WTC11 (cell line): ENCODE measurements around the gene FHIT. TPM values are rescaled to one million over a fixed set of nuclear protein-coding genes. Genes with fewer than 3 reads are reported as not detected.

Experiments
- ATAC-seq: fragments of 200-7000 bp; cut with Tn5 transposase; 2 replicates; pipeline ENCODE4 v1.10.0; 2021; ENCODE audit warnings: mild to moderate bottlenecking, moderate library complexity
- CTCF ChIA-PET: fragments of 300-600 bp; sonication (Branson Sonifier 250); formaldehyde crosslinking; loops from one replicate; lab custom pipeline; 2021; ENCODE audit warnings: antibody characterized with exemption; lab: Charles Lee
- POLR2A ChIA-PET: fragments of 350-600 bp; sonication (Branson Sonifier 250); formaldehyde crosslinking; loops from one replicate; lab custom pipeline; 2021; ENCODE audit warnings: antibody characterized with exemption; lab: Charles Lee
- DNase-seq: peaks from one replicate; pipeline ENCODE4 v3.0.0; 2021; ENCODE audit warnings: low spot score
- H3K27ac Mint-ChIP-seq: 2 replicates; pipeline ENCODE4 v1.8.0; 2021; ENCODE audit warnings: mixed read lengths
- H3K27me3 Mint-ChIP-seq: 2 replicates; pipeline ENCODE4 v1.8.0; 2021; ENCODE audit warnings: low read depth, mild to moderate bottlenecking, moderate library complexity, mixed read lengths
- H3K36me3 Mint-ChIP-seq: 2 replicates; pipeline ENCODE4 v1.8.0; 2021; ENCODE audit warnings: mixed read lengths
- H3K4me1 Mint-ChIP-seq: 2 replicates; pipeline ENCODE4 v1.8.0; 2022; ENCODE audit warnings: mixed read lengths
- H3K4me3 Mint-ChIP-seq: 2 replicates; pipeline ENCODE4 v1.8.0; 2021; ENCODE audit warnings: mild to moderate bottlenecking, moderate library complexity, mixed read lengths
- H3K9me3 Mint-ChIP-seq: 2 replicates; pipeline ENCODE4 v1.8.0; 2021; ENCODE audit warnings: mixed read lengths
- ATF1 ChIP-seq: sonication (generic); formaldehyde crosslinking; IDR thresholded peaks from 2 replicates; pipeline ENCODE4 v1.8.1; 2023; ENCODE audit warnings: mild to moderate bottlenecking, moderate library complexity, missing genetic modification reagents
- ATF2 ChIP-seq: sonication (generic); formaldehyde crosslinking; IDR thresholded peaks from 2 replicates; pipeline ENCODE4 v1.8.1; 2022; ENCODE audit warnings: low read depth, missing genetic modification reagents, borderline replicate concordance
- CREM ChIP-seq: sonication (generic); formaldehyde crosslinking; IDR thresholded peaks from 2 replicates; pipeline ENCODE4 v1.8.1; 2022; ENCODE audit warnings: mild to moderate bottlenecking, missing genetic modification reagents, moderate library complexity
- CTCF ChIP-seq: fragments of 200-600 bp; IDR thresholded peaks from 2 replicates; pipeline ENCODE4 v1.8.0; 2022; ENCODE audit warnings: antibody characterized with exemption
- ESRRA ChIP-seq: sonication (generic); formaldehyde crosslinking; IDR thresholded peaks from 2 replicates; pipeline ENCODE4 v1.8.1; 2022; ENCODE audit warnings: mild to moderate bottlenecking, missing genetic modification reagents, borderline replicate concordance
- FOXP1 ChIP-seq: sonication (generic); formaldehyde crosslinking; IDR thresholded peaks from 2 replicates; pipeline ENCODE4 v1.8.0; 2022; ENCODE audit warnings: missing genetic modification reagents, mild to moderate bottlenecking, moderate library complexity, borderline replicate concordance
- FOXP4 ChIP-seq: sonication (generic); formaldehyde crosslinking; IDR thresholded peaks from 2 replicates; pipeline ENCODE4 v1.8.0; 2022; ENCODE audit warnings: mild to moderate bottlenecking, missing genetic modification reagents
- GABPB1 ChIP-seq: sonication (generic); formaldehyde crosslinking; IDR thresholded peaks from 2 replicates; pipeline ENCODE4 v1.8.1; 2023; ENCODE audit warnings: mild to moderate bottlenecking, missing genetic modification reagents
- GRHL2 ChIP-seq: fragments of 250-450 bp; sonication (Bioruptor Pico); IDR thresholded peaks from 2 replicates; pipeline ENCODE4 v1.8.0; 2022; ENCODE audit warnings: mild to moderate bottlenecking, moderate library complexity; ENCODE audit not compliant: insufficient replicate concordance, severe bottlenecking
- HMGA2 ChIP-seq: fragments of 250-450 bp; sonication (Bioruptor Pico); IDR thresholded peaks from 2 replicates; pipeline ENCODE4 v1.4.0; 2021; ENCODE audit warnings: mild to moderate bottlenecking, moderate library complexity
- HMGXB4 ChIP-seq: sonication (generic); formaldehyde crosslinking; IDR thresholded peaks from 2 replicates; pipeline ENCODE4 v1.8.1; 2023; ENCODE audit warnings: mild to moderate bottlenecking, moderate library complexity, missing genetic modification reagents
- MLX ChIP-seq: sonication (generic); formaldehyde crosslinking; IDR thresholded peaks from 2 replicates; pipeline ENCODE4 v1.8.1; 2023; ENCODE audit warnings: mild to moderate bottlenecking, missing genetic modification reagents, moderate library complexity
- NFYB ChIP-seq: sonication (generic); formaldehyde crosslinking; conservative IDR thresholded peaks from 2 replicates; pipeline ENCODE4 v1.8.0; 2022; ENCODE audit warnings: low read depth, missing genetic modification reagents
- NR1H2 ChIP-seq: sonication (generic); formaldehyde crosslinking; IDR thresholded peaks from 2 replicates; pipeline ENCODE4 v1.9.0; 2021; ENCODE audit warnings: mild to moderate bottlenecking, moderate library complexity, missing genetic modification reagents
- NR2C2 ChIP-seq: sonication (generic); formaldehyde crosslinking; IDR thresholded peaks from 2 replicates; pipeline ENCODE4 v1.8.0; 2022; ENCODE audit warnings: mild to moderate bottlenecking, missing genetic modification reagents
- OVOL2 ChIP-seq: fragments of 250-450 bp; sonication (Bioruptor Pico); IDR thresholded peaks from 2 replicates; pipeline ENCODE4 v1.9.0; 2021; ENCODE audit warnings: mild to moderate bottlenecking, borderline replicate concordance
- ZNF138 ChIP-seq: sonication (generic); formaldehyde crosslinking; conservative IDR thresholded peaks from 2 replicates; pipeline ENCODE4 v1.8.1; 2022; ENCODE audit warnings: mild to moderate bottlenecking, moderate library complexity, missing genetic modification reagents
- ZNF219 ChIP-seq: sonication (generic); formaldehyde crosslinking; IDR thresholded peaks from 2 replicates; pipeline ENCODE4 v1.8.0; 2023; ENCODE audit warnings: missing genetic modification reagents, mild to moderate bottlenecking, borderline replicate concordance
- ZNF396 ChIP-seq: fragments of 250-450 bp; sonication (Bioruptor Pico); IDR thresholded peaks from 2 replicates; pipeline ENCODE4 v1.8.0; 2021; ENCODE audit warnings: mild to moderate bottlenecking, moderate library complexity, borderline replicate concordance
- ZNF423 ChIP-seq: fragments of 250-450 bp; sonication (Bioruptor Pico); IDR thresholded peaks from 2 replicates; pipeline ENCODE4 v2.1.2; 2022; ENCODE audit warnings: mild to moderate bottlenecking, moderate library complexity
- ZNF671 ChIP-seq: fragments of 250-450 bp; sonication (Bioruptor Pico); IDR thresholded peaks from 2 replicates; pipeline ENCODE4 v1.8.0; 2021; ENCODE audit warnings: mild to moderate bottlenecking
- total RNA-seq: library from RNA; stranded (reverse); gene quantifications from 3 replicates; pipeline ENCODE4 v1.2.3, GENCODE V29; 2021

The FHIT gene
- total RNA-seq, 1 experiment from 2014 or later: 2.6 TPM

GRCh38 chr3:60779637-60780036, 471.6 kb downstream of the FHIT start:
- CTCF ChIA-PET: no interaction called here

GRCh38 chr3:60775985-60776384, 475.3 kb downstream of the FHIT start:
- Mint-ChIP-seq H3K27ac (no peak overlapping the region), H3K9me3 (peaks cover 74% of the 10 kb centered on the region), H3K36me3 (peaks cover 73% of the 10 kb centered on the region), H3K27me3 (peaks cover 3% of the 10 kb centered on the region), H3K4me1 (peaks cover 30% of the 10 kb centered on the region), H3K4me3 (no peak overlapping the region)
- ChIA-PET POLR2A (no interaction called here), CTCF (no interaction called here)
- DNase-seq (no peak), ATAC-seq (no peak)
- no peak for TF ChIP-seq ATF2
- TF ChIP-seq FOXP4 (CRISPR knock-in tag): no peak
- TF ChIP-seq CTCF: no peak
- TF ChIP-seq ZNF423 (CRISPR knock-in tag): no peak
- no peak for TF ChIP-seq ZNF396
- TF ChIP-seq GRHL2: no peak

More at GRCh38 chr3:60779637-60780036, 471.6 kb downstream of the FHIT start:
- ATAC-seq (no peak), DNase-seq (no peak)
- Mint-ChIP-seq H3K27ac (no peak overlapping the region), H3K4me1 (no peaks in the 10 kb centered on the region), H3K36me3 (peaks cover 82% of the 10 kb centered on the region), H3K4me3 (no peak overlapping the region), H3K9me3 (peaks cover 88% of the 10 kb centered on the region)
- POLR2A ChIA-PET: no interaction called here
- TF ChIP-seq ZNF138 (CRISPR knock-in tag) (no peak), OVOL2 (CRISPR knock-in tag) (no peak), ZNF219 (CRISPR knock-in tag) (no peak), CREM (CRISPR knock-in tag) (no peak), FOXP4 (CRISPR knock-in tag) (no peak), ZNF671 (no peak)
- TF ChIP-seq, all 79 proteins: peak for 0
- H3K27me3 Mint-ChIP-seq: peaks cover 3% of the 10 kb centered on the region

GRCh38 chr3:60774617-60775016, 476.6 kb downstream of the FHIT start:
- Mint-ChIP-seq H3K27me3 (peaks cover 3% of the 10 kb centered on the region; the same call in 1 of the 2 replicates), H3K4me1 (peaks cover 44% of the 10 kb centered on the region), H3K27ac (no peak overlapping the region), H3K36me3 (peaks cover 61% of the 10 kb centered on the region), H3K9me3 (peaks cover 61% of the 10 kb centered on the region), H3K4me3 (no peak overlapping the region)
- no peak for ATAC-seq
- POLR2A ChIA-PET: no interaction called here
- DNase-seq: no peak
- CTCF ChIA-PET: no interaction called here
- TF ChIP-seq HMGA2 (no peak), ATF1 (CRISPR knock-in tag) (no peak), HMGXB4 (no peak), FOXP4 (CRISPR knock-in tag) (no peak), OVOL2 (CRISPR knock-in tag) (no peak), ESRRA (CRISPR knock-in tag) (no peak), ZNF671 (no peak), NFYB (CRISPR knock-in tag) (no peak), NR2C2 (CRISPR knock-in tag) (no peak), MLX (CRISPR knock-in tag) (no peak), GABPB1 (CRISPR knock-in tag) (no peak), FOXP1 (no peak), NR1H2 (no peak)
